H1 (cell line): Measurements from ENCODE around the gene CD34. TPM values are rescaled to one million over a fixed set of nuclear protein-coding genes. Genes with fewer than 3 reads are reported as not detected.

Experiments
- CTCF ChIA-PET: fragments of 300-600 bp; sonication (Branson Sonifier 250); formaldehyde crosslinking; loops from one replicate; lab custom pipeline; 2021; ENCODE audit not compliant: partially characterized antibody; lab: Charles Lee
- POLR2A ChIA-PET: fragments of 300-600 bp; sonication (Branson Sonifier 250); formaldehyde crosslinking; loops from one replicate; lab custom pipeline; 2021; ENCODE audit warnings: inconsistent platforms; ENCODE audit not compliant: partially characterized antibody; lab: Charles Lee
- DNase-seq, 2 experiments: peaks; one replicate each; pipeline versions ENCODE4 v3.0.0 to v3.0.0-alpha.2; 2010 to 2022; ENCODE audit warnings: low spot score in 2 of 2, low read depth in 1 of 2, mixed read lengths in 1 of 2
- FAIRE-seq: peaks from 2 replicates; lab custom pipeline; 2011; peaks lifted over from hg19 to GRCh38; lab: Jason Lieb, UNC
- H2AFZ ChIP-seq: 2 replicates; pipeline ENCODE4 v1.8.1; 2012; ENCODE audit warnings: low read length, inconsistent platforms
- H2AK5ac ChIP-seq: 2 replicates; pipeline ENCODE4 v1.6.1; 2013; ENCODE audit warnings: low read depth, low read length
- H2BK120ac ChIP-seq: replicated peaks from 2 replicates; pipeline ENCODE3; 2013; ENCODE audit warnings: low read depth, low read length, inconsistent platforms
- H2BK12ac ChIP-seq: 2 replicates; pipeline ENCODE4 v1.6.1; 2013; ENCODE audit warnings: low read depth, low read length
- H2BK15ac ChIP-seq: 2 replicates; pipeline ENCODE4 v1.6.1; 2013; ENCODE audit warnings: low read length
- H2BK20ac ChIP-seq: 2 replicates; pipeline ENCODE4 v1.6.1; 2013; ENCODE audit warnings: low read length
- H2BK5ac ChIP-seq: 2 replicates; pipeline ENCODE4 v1.6.1; 2013; ENCODE audit warnings: low read depth, low read length
- H3K14ac ChIP-seq: 2 replicates; pipeline ENCODE4 v1.6.1; 2013; ENCODE audit warnings: inconsistent platforms; ENCODE audit not compliant: insufficient read length
- H3K18ac ChIP-seq: 2 replicates; pipeline ENCODE4 v1.6.1; 2013; ENCODE audit warnings: low read length; ENCODE audit errors: extremely low read depth
- H3K23ac ChIP-seq: 2 replicates; pipeline ENCODE4 v1.6.1; 2013; ENCODE audit warnings: inconsistent platforms; ENCODE audit not compliant: insufficient read length
- H3K23me2 ChIP-seq: 2 replicates; pipeline ENCODE4 v1.6.1; 2013; ENCODE audit warnings: low read depth, low read length
- H3K27ac ChIP-seq: 2 replicates; pipeline ENCODE4 v1.6.1; 2011; ENCODE audit warnings: low read depth, low read length, inconsistent platforms
- H3K27me3 ChIP-seq, 4 experiments: replicated peaks in 1 of 4; 1 replicate in 1 of 4; 2 replicates in 3 of 4; pipeline versions ENCODE4 v1.6.1 to v1.8.1; 2011 to 2013; ENCODE audit warnings: low read length in 3 of 4, mild to moderate bottlenecking in 3 of 4, inconsistent platforms in 2 of 4, mixed read lengths in 2 of 4, moderate library complexity in 1 of 4; ENCODE audit not compliant: control insufficient read depth in 3 of 4, insufficient read depth in 3 of 4; ENCODE audit errors: extremely low read depth in 1 of 4
- H3K36me3 ChIP-seq, 4 experiments: 2 replicates each; pipeline versions ENCODE4 v1.6.1 to v1.8.1; 2011 to 2013; ENCODE audit warnings: mild to moderate bottlenecking in 4 of 4, low read length in 3 of 4, moderate library complexity in 2 of 4, control low read depth in 1 of 4, inconsistent platforms in 1 of 4; ENCODE audit not compliant: insufficient read depth in 4 of 4, control insufficient read depth in 2 of 4
- H3K4ac ChIP-seq: replicated peaks from 2 replicates; pipeline ENCODE3; 2013; ENCODE audit warnings: low read length, low read depth, mixed read lengths, inconsistent platforms; ENCODE audit not compliant: insufficient read length
- H3K4me1 ChIP-seq, 4 experiments: replicated peaks in 1 of 4; 1 replicate in 1 of 4; 2 replicates in 3 of 4; pipeline versions ENCODE4 v1.6.1 to v1.8.1; 2011 to 2013; ENCODE audit warnings: low read length in 3 of 4, inconsistent platforms in 2 of 4, mixed read lengths in 1 of 4; ENCODE audit not compliant: insufficient read depth in 4 of 4, control insufficient read depth in 3 of 4
- H3K4me2 ChIP-seq, 2 experiments: 2 replicates each; pipeline versions ENCODE4 v1.6.1 to v1.8.1; 2011 to 2013; ENCODE audit warnings: low read depth in 2 of 2, low read length in 2 of 2, control low read depth in 1 of 2, inconsistent platforms in 1 of 2, mild to moderate bottlenecking in 1 of 2; ENCODE audit not compliant: insufficient read depth in 1 of 2
- H3K4me3 ChIP-seq, 4 experiments: fragments of 200-600, 300-600 bp in 1 of 4; sonication (generic), shearing (Covaris generic), sonication (Bioruptor Twin) in 1 of 4; 2 replicates each; pipeline versions ENCODE4 v1.5.1 to v1.8.1; 2011 to 2016; ENCODE audit warnings: low read length in 4 of 4, low read depth in 3 of 4, control low read depth in 2 of 4, inconsistent platforms in 2 of 4, mild to moderate bottlenecking in 2 of 4, mixed read lengths in 1 of 4, moderate library complexity in 1 of 4; ENCODE audit not compliant: insufficient read depth in 2 of 4; ENCODE audit errors: extremely low read depth in 1 of 4
- H3K56ac ChIP-seq: replicated peaks from 2 replicates; pipeline ENCODE3; 2013; ENCODE audit warnings: low read depth, mild to moderate bottlenecking, mixed read lengths, low read length, inconsistent platforms; ENCODE audit not compliant: insufficient read length
- H3K79me1 ChIP-seq: 2 replicates; pipeline ENCODE4 v1.6.1; 2013; ENCODE audit warnings: low read depth, low read length, control low read depth
- H3K79me2 ChIP-seq, 2 experiments: 2 replicates each; pipeline versions ENCODE4 v1.6.1 to v1.8.1; 2012 to 2013; ENCODE audit warnings: low read length in 2 of 2, mild to moderate bottlenecking in 2 of 2, inconsistent platforms in 1 of 2; ENCODE audit not compliant: insufficient read depth in 2 of 2, control insufficient read depth in 1 of 2
- H3K9ac ChIP-seq, 4 experiments: replicated peaks in 1 of 4; 1 replicate in 1 of 4; 2 replicates in 3 of 4; pipeline versions ENCODE4 v1.6.1 to v1.8.1; 2011 to 2013; ENCODE audit warnings: low read depth in 3 of 4, low read length in 3 of 4, control low read depth in 2 of 4, mild to moderate bottlenecking in 2 of 4, moderate library complexity in 2 of 4, inconsistent platforms in 1 of 4; ENCODE audit errors: extremely low read depth in 1 of 4
- H3K9me3 ChIP-seq, 2 experiments: 2 replicates each; pipeline versions ENCODE4 v1.6.1 to v1.8.1; 2012 to 2013; ENCODE audit warnings: mild to moderate bottlenecking in 2 of 2, moderate library complexity in 2 of 2, control low read depth in 1 of 2, inconsistent platforms in 1 of 2, low read depth in 1 of 2, low read length in 1 of 2, mixed read lengths in 1 of 2; ENCODE audit not compliant: insufficient read depth in 2 of 2
- H4K20me1 ChIP-seq, 2 experiments: replicated peaks in 1 of 2; 2 replicates each; pipeline versions ENCODE3 to v1.8.1; 2011 to 2013; ENCODE audit warnings: inconsistent platforms in 2 of 2, low read length in 2 of 2, mild to moderate bottlenecking in 1 of 2; ENCODE audit not compliant: insufficient read depth in 2 of 2, control insufficient read depth in 1 of 2
- H4K5ac ChIP-seq: 2 replicates; pipeline ENCODE4 v1.6.1; 2013; ENCODE audit warnings: low read length, low read depth, mixed read lengths, inconsistent platforms; ENCODE audit not compliant: insufficient read length
- H4K8ac ChIP-seq: 2 replicates; pipeline ENCODE4 v1.8.0; 2013; ENCODE audit warnings: mild to moderate bottlenecking, moderate library complexity, low read length, inconsistent platforms; ENCODE audit not compliant: insufficient read depth; ENCODE audit errors: extremely low read depth
- H4K91ac ChIP-seq: replicated peaks from 2 replicates; pipeline ENCODE3; 2013; ENCODE audit warnings: low read length, mixed read lengths, inconsistent platforms; ENCODE audit not compliant: insufficient read length
- CBX8 ChIP-seq: fragments of 300-800, 300-1000 bp; sonication (generic); IDR thresholded peaks from 2 replicates; pipeline ENCODE4 v1.7.1; 2016; ENCODE audit warnings: low read depth, low read length, borderline replicate concordance
- FOSL1 ChIP-seq: IDR thresholded peaks from 2 replicates; pipeline ENCODE4 v1.6.1; 2011; ENCODE audit warnings: mild to moderate bottlenecking, low read depth, low read length, moderate library complexity; ENCODE audit not compliant: insufficient read depth
- GTF2F1 ChIP-seq: IDR thresholded peaks from 2 replicates; pipeline ENCODE4 v1.6.1; 2012; ENCODE audit warnings: low read depth, low read length, improper control_type of control experiment, borderline replicate concordance
- NRF1 ChIP-seq: IDR thresholded peaks from 2 replicates; pipeline ENCODE4 v1.6.1; 2011; ENCODE audit warnings: mild to moderate bottlenecking, low read depth, low read length, improper control_type of control experiment
- SRF ChIP-seq: IDR thresholded peaks from 2 replicates; pipeline ENCODE4 v1.6.1; 2011; ENCODE audit warnings: mild to moderate bottlenecking, low read depth, low read length, moderate library complexity
- WGBS, 2 experiments: shearing (Covaris generic) in 1 of 2; methylation state at CpG; one replicate each; pipeline versions ENCODE4 v1.1.6 to v1.1.7; 2013 to 2015; ENCODE audit warnings: low lambda C conversion rate in 2 of 2, mixed read lengths in 2 of 2, inconsistent platforms in 1 of 2, low coverage in 1 of 2, missing lambda C conversion rate in 1 of 2; ENCODE audit not compliant: insufficient replicate concordance in 2 of 2, insufficient coverage in 1 of 2, insufficient read length in 1 of 2; ENCODE audit errors: extremely low coverage in 1 of 2, missing lambda C conversion rate in 1 of 2; 5-methylcytosine and 5-hydroxymethylcytosine counted together
- polyA plus RNA-seq, 7 experiments: library from polyadenylated mRNA; depleted of rRNA in 3 of 7; stranded (reverse) in 5 of 7; unstranded in 2 of 7; fragments of >200 nt in 5 of 7; fragments of 200-250 nt in 2 of 7; gene quantifications; 1 replicate in 5 of 7; 2 replicates in 1 of 7; 4 replicates in 1 of 7; pipeline versions ENCODE4 v1.2.1 to v1.2.3, GENCODE V29; 2011 to 2013; ENCODE audit warnings: missing spikeins in 2 of 7, mixed read lengths in 2 of 7
- total RNA-seq: library from RNA; stranded (reverse); fragmentation: NEBNext Ultra II Directional; extraction: Animal tissue kit (Norgen Biotek cat#: 25700); gene quantifications from 2 replicates; pipeline ENCODE4 v1.2.1, GENCODE V29; 2021

The CD34 gene
- total and polyA plus RNA-seq, 2 of the 8 experiments (the other 6 are each of a cell fraction or from before 2014, with no cell fraction given): 0.39 to 0.54 TPM

DNA sequence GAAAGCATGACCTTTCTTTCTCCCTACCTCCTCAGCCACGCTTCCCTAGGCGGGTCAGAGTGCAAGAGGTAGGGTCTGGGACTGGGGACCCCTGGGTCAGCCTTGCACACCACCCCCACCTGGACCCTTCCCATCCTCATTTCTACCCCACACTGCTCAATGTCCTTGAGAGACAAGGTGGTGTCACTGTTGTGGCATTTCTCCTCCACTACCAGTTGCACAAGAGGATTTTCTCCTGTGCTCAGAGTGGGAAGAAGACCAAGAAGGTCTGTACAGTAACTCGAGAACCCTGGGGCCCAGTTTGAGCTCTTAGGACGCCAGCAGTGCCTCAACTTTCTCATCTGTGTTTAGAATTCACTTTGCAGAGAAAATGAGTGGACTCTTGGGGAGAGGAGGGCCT lies 49.4 kb upstream of the CD34 start:
- no peak overlapping the region for H3K56ac ChIP-seq
- no peak overlapping the region for H3K27ac ChIP-seq
- H4K5ac ChIP-seq: no peak overlapping the region
- no peak overlapping the region for H2BK12ac ChIP-seq
- FAIRE-seq: no peak
- H3K4me1 ChIP-seq: peaks cover 0 to 17% (median 5%) of the 10 kb centered on the region in 4 experiments; a peak in 5 of 7 replicates
- no peak overlapping the region for H3K23ac ChIP-seq
- H2BK15ac ChIP-seq: no peak overlapping the region
- H3K23me2 ChIP-seq: peaks cover 6% of the 10 kb centered on the region; the same call in 1 of the 2 replicates
- no peak overlapping the region for H3K14ac ChIP-seq
- H3K27me3 ChIP-seq: peaks cover 26 to 75% (median 53%) of the 10 kb centered on the region in 4 experiments
- H3K79me1 ChIP-seq: no peaks in the 10 kb centered on the region
- ChIA-PET CTCF (interaction anchor here (0.9 to 10.0 kb wide), 8 partner anchors 9 to 148 kb away, joined by 3 to 223 read pairs (median 4); partner anchors contain the start of gene CD34), POLR2A (no interaction called here)
- no peak for DNase-seq
- H2AK5ac ChIP-seq: 0 out of 2 replicates have a peak overlapping the region, but pooled peaks have one; percentile 29
- no peak overlapping the region for H3K9ac ChIP-seq
- no peak overlapping the region for H2AFZ ChIP-seq
- no peaks in the 10 kb centered on the region for H3K36me3 ChIP-seq
- no peaks in the 10 kb centered on the region for H3K9me3 ChIP-seq
- peak overlapping the region in 1 of 2 experiments; percentile 86; a peak in 1 of 4 replicates for H3K4me2 ChIP-seq
- no peak overlapping the region for H3K4ac ChIP-seq
- no peak overlapping the region for H3K4me3 ChIP-seq
- 92% methylated on average over 4 of the region's 4 CpGs; no CpG with 5 or more reads in 1 of the 2 experiments for WGBS, 2 experiments
- H3K18ac ChIP-seq: no peak overlapping the region
- H4K91ac ChIP-seq: no peak overlapping the region
- no peak overlapping the region for H2BK5ac ChIP-seq
- no peaks in the 10 kb centered on the region for H3K79me2 ChIP-seq
- H4K8ac ChIP-seq: no peak overlapping the region
- no peak overlapping the region for H2BK20ac ChIP-seq
- no peaks in the 10 kb centered on the region for H4K20me1 ChIP-seq
- H2BK120ac ChIP-seq: no peak overlapping the region
- TF ChIP-seq SRF (no peak), NRF1 (no peak), GTF2F1 (no peak), FOSL1 (no peak), CBX8 (no peak)
